Osteocyte (in vitro differentiated cells): ENCODE measurements around the gene TRIM65. TPM values are rescaled to one million over a fixed set of nuclear protein-coding genes. Genes with fewer than 3 reads are reported as not detected.

Experiments used
- DNase-seq: peaks from one replicate; pipeline ENCODE4 v3.0.0; 2021; ENCODE audit warnings: mixed read lengths; ENCODE audit not compliant: unreplicated experiment; ENCODE audit errors: extremely low spot score
- H3K27ac Mint-ChIP-seq: one replicate; pipeline ENCODE4 v1.8.0; 2021; ENCODE audit warnings: mild to moderate bottlenecking, mixed read lengths; ENCODE audit not compliant: unreplicated experiment
- H3K27me3 Mint-ChIP-seq: one replicate; pipeline ENCODE4 v1.8.0; 2021; ENCODE audit warnings: mixed read lengths; ENCODE audit not compliant: unreplicated experiment
- H3K36me3 Mint-ChIP-seq: one replicate; pipeline ENCODE4 v1.8.0; 2021; ENCODE audit warnings: mixed read lengths; ENCODE audit not compliant: unreplicated experiment
- H3K4me1 Mint-ChIP-seq: one replicate; pipeline ENCODE4 v1.8.0; 2021; ENCODE audit warnings: mixed read lengths; ENCODE audit not compliant: unreplicated experiment
- H3K4me3 Mint-ChIP-seq: one replicate; pipeline ENCODE4 v1.8.0; 2021; ENCODE audit warnings: mild to moderate bottlenecking, moderate library complexity, mixed read lengths; ENCODE audit not compliant: unreplicated experiment
- H3K9me3 Mint-ChIP-seq: one replicate; pipeline ENCODE4 v1.8.0; 2021; ENCODE audit warnings: mixed read lengths; ENCODE audit not compliant: unreplicated experiment
- CTCF ChIP-seq: fragments of 200-600 bp; sonication (generic); IDR thresholded peaks from 2 replicates; pipeline ENCODE4 v1.5.0; 2021; ENCODE audit warnings: antibody characterized with exemption, mild to moderate bottlenecking, moderate library complexity
- total RNA-seq: library from RNA; stranded (reverse); gene quantifications from 2 replicates; pipeline ENCODE4 v1.2.1, GENCODE V29; 2021

The TRIM65 gene
- total RNA-seq, 1 donor from 2014 or later: 26.3 TPM

GRCh38 chr17:75909812-75910274, 13.1 kb upstream of the TRIM65 start:
- Mint-ChIP-seq H3K36me3 (no peaks in the 10 kb centered on the region), H3K27me3 (no peaks in the 10 kb centered on the region), H3K9me3 (no peaks in the 10 kb centered on the region), H3K4me1 (peaks cover 5% of the 10 kb centered on the region), H3K4me3 (no peak overlapping the region), H3K27ac (no peak overlapping the region)
- no peak for TF ChIP-seq CTCF
- no peak for DNase-seq

- DNase-seq: no peak
- H3K4me1 Mint-ChIP-seq: peaks cover 5% of the 10 kb centered on the region
- no peaks in the 10 kb centered on the region for H3K36me3 Mint-ChIP-seq
- no peak overlapping the region for H3K4me3 Mint-ChIP-seq
- no peak for TF ChIP-seq CTCF
- no peaks in the 10 kb centered on the region for H3K27me3 Mint-ChIP-seq
- H3K27ac Mint-ChIP-seq: no peak overlapping the region
- no peaks in the 10 kb centered on the region for H3K9me3 Mint-ChIP-seq
Measured at GRCh38 chr17:75909051-75909811, 12.5 kb upstream of the TRIM65 start.

GRCh38 chr17:75908201-75908600, 11.4 kb upstream of the TRIM65 start:
- Mint-ChIP-seq H3K27me3 (no peaks in the 10 kb centered on the region), H3K4me1 (peaks cover 9% of the 10 kb centered on the region), H3K9me3 (no peaks in the 10 kb centered on the region), H3K27ac (no peak overlapping the region), H3K4me3 (no peak overlapping the region), H3K36me3 (no peaks in the 10 kb centered on the region)
- DNase-seq: no peak
- TF ChIP-seq CTCF: no peak

DNA sequence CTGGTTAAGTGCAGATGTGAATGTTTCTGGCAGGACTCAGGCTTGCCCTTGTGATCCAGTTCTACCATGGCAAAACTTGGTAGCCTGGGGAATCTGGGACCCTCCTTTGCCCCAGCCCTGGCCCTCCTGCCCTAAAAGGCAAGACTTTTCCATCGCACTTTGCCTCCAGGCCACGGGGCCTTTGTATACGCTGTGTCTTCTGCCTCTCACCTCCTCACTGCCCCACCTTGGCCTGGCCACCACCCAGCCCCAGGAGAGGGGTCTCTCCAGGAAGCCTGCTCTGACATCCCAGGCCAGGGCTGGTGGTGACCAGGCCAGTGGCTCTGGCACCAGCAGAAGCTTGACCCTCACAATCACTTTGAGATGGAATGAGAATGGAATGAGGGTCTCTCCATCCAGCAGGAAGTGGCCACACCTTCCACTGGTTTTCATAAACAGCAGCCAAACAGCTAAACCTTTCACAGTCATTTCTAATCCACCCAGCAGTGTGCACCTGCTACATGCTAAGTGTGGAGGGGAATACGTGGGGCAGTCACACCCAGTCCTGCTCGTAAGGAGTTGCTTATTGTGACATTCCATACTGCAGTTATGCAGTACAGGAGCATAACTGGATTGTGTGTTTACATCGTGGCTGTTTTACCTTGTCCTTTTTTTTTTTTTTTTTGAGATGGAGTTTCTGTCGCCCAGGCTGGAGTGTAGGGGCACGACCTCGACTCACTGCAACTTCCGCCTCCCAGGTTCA, 9.6 kb upstream of the TRIM65 start:
- H3K27me3 Mint-ChIP-seq: no peaks in the 10 kb centered on the region
- peaks cover 5% of the 10 kb centered on the region for H3K36me3 Mint-ChIP-seq
- peaks cover 9% of the 10 kb centered on the region for H3K4me1 Mint-ChIP-seq
- no peaks in the 10 kb centered on the region for H3K9me3 Mint-ChIP-seq
- TF ChIP-seq CTCF: no peak
- peak overlapping the region; percentile 59 for H3K27ac Mint-ChIP-seq
- peak overlapping the region; percentile 35 for H3K4me3 Mint-ChIP-seq
- DNase-seq: no peak
